GM12878 (cell line): ENCODE measurements around the gene LDB2. TPM values are rescaled to one million over a fixed set of nuclear protein-coding genes. Genes with fewer than 3 reads are reported as not detected.

Source experiments
- ATAC-seq: fragments of 200-7000 bp; cut with Tn5 transposase; 3 replicates; pipeline ENCODE4 v1.9.1; 2020; ENCODE audit warnings: mild to moderate bottlenecking, moderate library complexity
- BruUV-seq: library from RNA; stranded (reverse); fragments of 400-500 nt; replicated peaks from 2 replicates; lab custom pipeline; 2021; lab: Mats Ljungman, UMichigan
- CTCF ChIA-PET: fragments of 300-600 bp; sonication (Branson Sonifier 250); formaldehyde crosslinking; extraction: SDS; loops from one replicate; lab custom pipeline; 2021; ENCODE audit warnings: inconsistent platforms; lab: Yijun Ruan, JAX
- POLR2A ChIA-PET: fragments of 350-600 bp; formaldehyde crosslinking; extraction: SDS; loops from one replicate; lab custom pipeline; 2021; ENCODE audit warnings: inconsistent platforms; lab: Charles Lee
- RAD21 ChIA-PET: fragments of 300-600 bp; sonication (Branson Sonifier 250); formaldehyde crosslinking; loops from one replicate; lab custom pipeline; 2023; ENCODE audit warnings: antibody characterized with exemption; ENCODE audit not compliant: unreplicated experiment; lab: Charles Lee
- SMC1A ChIA-PET: fragments of 300-600 bp; sonication (Branson Sonifier 250); formaldehyde crosslinking; loops from one replicate; lab custom pipeline; 2023; ENCODE audit not compliant: unreplicated experiment, uncharacterized antibody; lab: Charles Lee
- DNase-seq: peaks from one replicate; pipeline ENCODE4 v3.0.0-alpha.2; 2011; ENCODE audit warnings: low read depth, low spot score
- FAIRE-seq: peaks from 3 replicates; lab custom pipeline; 2011; peaks lifted over from hg19 to GRCh38; lab: Jason Lieb, UNC
- H2AFZ ChIP-seq: 2 replicates; pipeline ENCODE4 v1.6.0; 2011; ENCODE audit warnings: low read depth, low read length, control low read depth; ENCODE audit not compliant: control insufficient read depth
- H3K27ac ChIP-seq: 2 replicates; pipeline ENCODE4 v1.5.1; 2011; ENCODE audit warnings: control low read depth; ENCODE audit not compliant: control insufficient read depth, insufficient read depth
- H3K27me3 ChIP-seq, 2 experiments: replicated peaks in 1 of 2; 2 replicates each; pipeline versions ENCODE4 v1.6.0 to v1.6.1; 2011; ENCODE audit warnings: low read length in 1 of 2; ENCODE audit not compliant: control insufficient read depth in 2 of 2, insufficient read depth in 2 of 2
- H3K36me3 ChIP-seq, 2 experiments: 2 replicates each; pipeline ENCODE4 v1.5.1; 2011; ENCODE audit warnings: low read length in 1 of 2; ENCODE audit not compliant: control insufficient read depth in 2 of 2, insufficient read depth in 2 of 2
- H3K4me1 ChIP-seq: 2 replicates; pipeline ENCODE4 v1.6.1; 2011; ENCODE audit warnings: mild to moderate bottlenecking, low read length, moderate library complexity, mixed read lengths; ENCODE audit not compliant: control insufficient read depth, insufficient read depth
- H3K4me2 ChIP-seq: 2 replicates; pipeline ENCODE4 v1.6.0; 2011; ENCODE audit warnings: control low read depth; ENCODE audit not compliant: control insufficient read depth, insufficient read depth
- H3K4me3 ChIP-seq: fragments of 200-600 bp; sonication (generic); 2 replicates; pipeline ENCODE4 v1.5.1; 2016
- H3K79me2 ChIP-seq: 2 replicates; pipeline ENCODE4 v1.6.0; 2011; ENCODE audit warnings: low read length; ENCODE audit not compliant: control insufficient read depth, insufficient read depth
- H3K9ac ChIP-seq: 2 replicates; pipeline ENCODE4 v1.8.0; 2011; ENCODE audit warnings: low read length, control low read depth, mixed read lengths; ENCODE audit not compliant: control insufficient read depth, insufficient read depth
- H3K9me3 ChIP-seq: replicated peaks from 3 replicates; pipeline ENCODE4 v1.5.1; 2011; ENCODE audit warnings: mild to moderate bottlenecking, low read length; ENCODE audit not compliant: control insufficient read depth, insufficient read depth
- H4K20me1 ChIP-seq: 2 replicates; pipeline ENCODE4 v1.6.0; 2011; ENCODE audit not compliant: control insufficient read depth, insufficient read depth
- CHD2 ChIP-seq: IDR thresholded peaks from 2 replicates; pipeline ENCODE4 v1.6.1; 2011; ENCODE audit warnings: low read depth, low read length, improper control_type of control experiment, borderline replicate concordance
- CTCF ChIP-seq, 3 experiments: IDR thresholded peaks in 2 of 3; conservative IDR thresholded peaks in 1 of 3; 2 replicates each; pipeline ENCODE4 v1.5.1; 2011; ENCODE audit warnings: low read depth in 3 of 3, low read length in 3 of 3, mild to moderate bottlenecking in 3 of 3, control low read depth in 2 of 3, moderate library complexity in 2 of 3, inconsistent platforms in 1 of 3, mixed read lengths in 1 of 3; ENCODE audit not compliant: control insufficient read depth in 2 of 3, insufficient read depth in 1 of 3; ENCODE audit errors: extremely low read depth in 1 of 3
- EED ChIP-seq: sonication (generic); IDR thresholded peaks from 2 replicates; pipeline ENCODE4 v1.6.1; 2016; ENCODE audit warnings: antibody characterized with exemption, low read depth
- FOXK2 ChIP-seq: fragments of 450-650 bp; IDR thresholded peaks from 2 replicates; pipeline ENCODE4 v1.6.1; 2017; ENCODE audit warnings: mild to moderate bottlenecking, moderate library complexity
- GATAD2B ChIP-seq: fragments of 450-650 bp; conservative IDR thresholded peaks from 2 replicates; pipeline ENCODE4 v1.6.1; 2017; ENCODE audit warnings: low read depth, mild to moderate bottlenecking, moderate library complexity
- MTA3 ChIP-seq: IDR thresholded peaks from 2 replicates; pipeline ENCODE4 v1.6.1; 2012; ENCODE audit warnings: low read length, inconsistent platforms, borderline replicate concordance
- NKRF ChIP-seq: fragments of 450-650 bp; conservative IDR thresholded peaks from 2 replicates; pipeline ENCODE4 v1.6.1; 2017; ENCODE audit warnings: mild to moderate bottlenecking, moderate library complexity
- POU2F2 ChIP-seq: IDR thresholded peaks from 3 replicates; pipeline ENCODE4 v1.6.1; 2011; ENCODE audit warnings: low read depth, mild to moderate bottlenecking, low read length, borderline replicate concordance
- RB1 ChIP-seq: fragments of 450-650 bp; formaldehyde crosslinking; IDR thresholded peaks from 2 replicates; pipeline ENCODE4 v1.6.1; 2017; ENCODE audit warnings: mild to moderate bottlenecking, borderline replicate concordance
- RCOR1 ChIP-seq: conservative IDR thresholded peaks from 2 replicates; pipeline ENCODE4 v1.6.1; 2012; ENCODE audit warnings: low read depth, low read length, improper control_type of control experiment
- WGBS: methylation state at CpG from one replicate; pipeline ENCODE4 v1.1.6; 2016; ENCODE audit warnings: low lambda C conversion rate; ENCODE audit not compliant: insufficient replicate concordance, insufficient coverage; ENCODE audit errors: missing lambda C conversion rate; 5-methylcytosine and 5-hydroxymethylcytosine counted together
- in situ Hi-C: fragments of 300-500 bp; cut with MboI; formaldehyde crosslinking; loops from 9 replicates; pipeline ENCODE4 v1.14.3; 2018; ENCODE audit warnings: mixed read lengths
- intact Hi-C: fragments of 100-400 bp; cut with micrococcal nuclease; formaldehyde crosslinking; loops from one replicate; pipeline ENCODE4 v1.14.2; 2022; ENCODE audit not compliant: unreplicated experiment
- polyA plus RNA-seq, 11 experiments: library from polyadenylated mRNA; depleted of rRNA in 4 of 11; unstranded in 6 of 11; stranded (reverse) in 5 of 11; fragments of >200 nt; fragmentation: Nextera tagmentation in 4 of 11; fragmentation: Illumina TruSeq in 1 of 11; extraction: Ambion mirVana in 4 of 11; extraction: Trizol in 1 of 11; gene quantifications; 1 replicate in 1 of 11; 2 replicates in 10 of 11; pipeline versions ENCODE4 v1.2.1 to v1.2.3, GENCODE V29; 2011 to 2016; ENCODE audit warnings: inconsistent platforms in 2 of 11, missing spikeins in 2 of 11, low read depth in 1 of 11
- total RNA-seq, 4 experiments: library from RNA; depleted of rRNA in 3 of 4; stranded (reverse); fragments of >200 nt in 3 of 4; fragmentation: Illumina TruSeq in 1 of 4; extraction: Trizol in 1 of 4; gene quantifications; 2 replicates each; pipeline versions ENCODE4 v1.2.1 to v1.2.3, GENCODE V29; 2013 to 2021
- TF ChIP-seq, protein P1 (sequence below): IDR thresholded peaks from 2 replicates; pipeline ENCODE4 v1.6.1; 2011; ENCODE audit warnings: borderline replicate concordance, low read depth, mild to moderate bottlenecking, moderate library complexity, mixed read lengths, low read length; ENCODE audit not compliant: insufficient read depth; ENCODE audit errors: extremely low read length
- TF ChIP-seq, protein P2 (sequence below): IDR thresholded peaks from 2 replicates; pipeline ENCODE4 v1.6.1; 2012; ENCODE audit warnings: low read depth, low read length, improper control_type of control experiment

LDB2 gene
- total and polyA plus RNA-seq, 10 of the 15 experiments (the other 5 are each of a cell fraction or from before 2014, with no cell fraction given), result 0.15 TPM; not detected in 9

GRCh38 chr4:16508968-16509367 is 389.5 kb downstream of the LDB2 start:
- FAIRE-seq (no peak), ATAC-seq (no peak), DNase-seq (no peak)
- 0% methylated on average over 1 of the region's 1 CpG for WGBS
- no peaks in the 10 kb centered on the region for H3K4me1 ChIP-seq
- peak; percentile 9 to 43 (median 38); a peak in 4 of 6 replicates for TF ChIP-seq CTCF (IDR thresholded peaks at IDR 0.05 in 2 of 3, conservative IDR thresholded peaks at IDR 0.05 in 1 of 3; ENCODE audit: control insufficient read depth in 2 of 3, extremely low read depth in 1 of 3, insufficient read depth in 1 of 3, low read depth in 3 of 3, low read length in 3 of 3)
- TF ChIP-seq POU2F2, result no peak
- TF ChIP-seq, protein P1, sequence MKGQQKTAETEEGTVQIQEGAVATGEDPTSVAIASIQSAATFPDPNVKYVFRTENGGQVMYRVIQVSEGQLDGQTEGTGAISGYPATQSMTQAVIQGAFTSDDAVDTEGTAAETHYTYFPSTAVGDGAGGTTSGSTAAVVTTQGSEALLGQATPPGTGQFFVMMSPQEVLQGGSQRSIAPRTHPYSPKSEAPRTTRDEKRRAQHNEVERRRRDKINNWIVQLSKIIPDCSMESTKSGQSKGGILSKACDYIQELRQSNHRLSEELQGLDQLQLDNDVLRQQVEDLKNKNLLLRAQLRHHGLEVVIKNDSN, result no peak
- H3K9ac ChIP-seq, result no peak overlapping the region
- H2AFZ ChIP-seq, result no peak overlapping the region
- H3K36me3 ChIP-seq, result no peaks in the 10 kb centered on the region
- ChIA-PET POLR2A (no interaction called here), SMC1A (no interaction called here), CTCF (no interaction called here), RAD21 (no interaction called here)
- BruUV-seq, result no TSS peak
- no peaks in the 10 kb centered on the region for H4K20me1 ChIP-seq
- peaks cover 2% of the 10 kb centered on the region; the same call in 1 of the 3 replicates for H3K9me3 ChIP-seq
- in situ Hi-C loops (no loop called here), intact Hi-C loops (no loop called here)
- H3K79me2 ChIP-seq, result no peaks in the 10 kb centered on the region
- H3K4me2 ChIP-seq, result no peak overlapping the region
- no peak overlapping the region for H3K4me3 ChIP-seq
- H3K27ac ChIP-seq, result no peak overlapping the region
- H3K27me3 ChIP-seq, result no peaks in the 10 kb centered on the region

DNA sequence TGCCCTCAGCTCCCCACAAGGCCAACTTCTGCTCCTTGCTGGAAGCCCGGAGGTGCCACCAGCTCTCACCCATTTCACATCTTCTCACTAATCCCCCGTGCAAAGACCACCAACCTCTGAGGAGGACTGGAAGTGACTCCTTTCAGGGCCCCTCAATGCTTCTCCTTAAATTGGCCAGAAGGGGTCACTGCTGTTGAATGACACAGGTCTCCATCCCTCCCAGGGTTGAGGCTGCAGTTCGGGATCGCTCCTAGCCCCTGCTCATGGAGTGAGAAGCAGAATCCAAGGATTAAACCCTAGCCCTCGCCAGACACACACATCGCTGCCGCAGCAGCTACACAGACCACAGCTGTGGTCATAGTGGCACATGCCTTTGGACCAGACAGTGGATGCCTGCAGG is 392.7 kb downstream of the LDB2 start:
- intact Hi-C loops, result no loop called here
- Histone ChIP-seq H3K4me1 (no peaks in the 10 kb centered on the region), H3K27ac (no peak overlapping the region), H3K4me3 (no peak overlapping the region), H3K9me3 (peaks cover 2% of the 10 kb centered on the region; the same call in 1 of the 3 replicates), H2AFZ (no peak overlapping the region), H3K27me3 (no peaks in the 10 kb centered on the region), H3K9ac (no peak overlapping the region), H3K4me2 (no peak overlapping the region), H3K79me2 (no peaks in the 10 kb centered on the region), H3K36me3 (no peaks in the 10 kb centered on the region), H4K20me1 (no peaks in the 10 kb centered on the region)
- CTCF ChIA-PET, result interaction anchor here (0.7 kb wide), 1 partner anchor 1826 kb away, joined by 3 read pairs; no protein-coding TSS in a partner anchor
- RAD21 ChIA-PET, result no interaction called here
- in situ Hi-C loops, result no loop called here
- FAIRE-seq, result no peak
- no peak for ATAC-seq
- WGBS, result 8% methylated on average over 7 of the region's 7 CpGs
- DNase-seq, result no peak
- POLR2A ChIA-PET, result no interaction called here
- no TSS peak for BruUV-seq
- SMC1A ChIA-PET, result no interaction called here
- TF ChIP-seq RB1 (no peak), FOXK2 (no peak), EED (no peak), CHD2 (no peak), MTA3 (no peak), NKRF (no peak), GATAD2B (no peak), RCOR1 (no peak)
- TF ChIP-seq, protein P2, sequence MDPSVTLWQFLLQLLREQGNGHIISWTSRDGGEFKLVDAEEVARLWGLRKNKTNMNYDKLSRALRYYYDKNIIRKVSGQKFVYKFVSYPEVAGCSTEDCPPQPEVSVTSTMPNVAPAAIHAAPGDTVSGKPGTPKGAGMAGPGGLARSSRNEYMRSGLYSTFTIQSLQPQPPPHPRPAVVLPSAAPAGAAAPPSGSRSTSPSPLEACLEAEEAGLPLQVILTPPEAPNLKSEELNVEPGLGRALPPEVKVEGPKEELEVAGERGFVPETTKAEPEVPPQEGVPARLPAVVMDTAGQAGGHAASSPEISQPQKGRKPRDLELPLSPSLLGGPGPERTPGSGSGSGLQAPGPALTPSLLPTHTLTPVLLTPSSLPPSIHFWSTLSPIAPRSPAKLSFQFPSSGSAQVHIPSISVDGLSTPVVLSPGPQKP, result no peak
